GM21360 (cell line): ENCODE data around the gene CCM2L.
"Not testable (repeated sequence)": the region's sequence is repeated elsewhere in the genome, so short reads cannot be mapped to it uniquely, and the experiment has no call there.

Experiments
- ATAC-seq: cut with Tn5 transposase; IDR thresholded peaks from one replicate; pipeline ENCODE4 v1.9.1; 2021; ENCODE audit warnings: mild to moderate bottlenecking, moderate library complexity; ENCODE audit not compliant: unreplicated experiment

Gene CCM2L

DNA sequence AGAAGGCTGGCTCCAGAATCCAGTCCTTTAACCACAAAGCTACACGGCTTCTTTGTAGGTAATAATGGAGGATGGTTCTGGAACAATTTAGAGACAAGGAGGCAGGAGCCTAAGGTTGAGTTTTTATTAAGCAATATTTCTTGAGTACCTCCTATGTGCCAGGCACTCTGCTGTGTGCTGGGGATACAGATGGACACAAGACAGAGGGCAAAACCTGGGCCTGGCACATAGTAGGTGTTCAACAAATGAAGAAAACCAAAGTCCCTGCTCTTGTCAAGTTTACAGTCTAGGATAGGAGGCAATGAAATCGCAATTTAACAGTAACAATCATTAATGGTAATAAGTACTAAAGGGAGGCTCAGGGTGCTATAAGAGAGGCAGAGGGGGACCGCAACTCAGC is 17.4 kb downstream of the CCM2L start:
- no peak for ATAC-seq

DNA sequence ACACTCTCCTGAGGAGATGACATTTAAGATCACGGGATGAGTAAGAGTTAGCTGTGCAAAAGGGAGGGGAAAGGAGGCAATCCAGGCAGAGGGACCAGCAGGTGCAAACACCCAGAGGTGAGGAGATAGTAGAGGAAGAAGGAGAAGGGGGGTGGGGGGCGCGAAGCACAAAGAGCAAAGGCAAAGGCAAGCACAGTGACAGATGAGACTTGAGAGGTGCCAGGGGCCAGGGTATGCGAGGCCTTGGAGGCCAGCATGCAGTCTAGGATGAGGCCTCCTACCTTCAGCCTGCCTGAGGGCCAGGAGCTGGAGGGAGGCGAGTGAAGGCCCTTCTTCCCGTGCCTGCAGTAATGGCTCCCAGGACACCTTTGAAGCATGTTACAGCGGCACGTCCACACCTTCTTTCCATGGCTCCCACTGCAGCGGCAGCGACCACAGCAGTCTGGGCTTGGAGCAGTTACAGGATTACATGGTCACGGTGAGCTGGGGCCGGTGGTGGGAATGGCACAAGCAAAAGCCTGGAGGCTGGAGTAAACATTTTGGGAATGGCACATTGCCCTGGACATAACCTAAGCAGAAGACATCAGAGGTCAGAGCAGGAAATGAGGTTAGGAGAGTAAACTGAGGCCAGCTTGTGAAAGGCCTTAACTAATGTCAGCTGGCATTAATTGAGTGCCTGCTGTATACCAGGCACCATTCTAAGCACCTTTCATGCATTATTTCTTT is 18.6 kb downstream of the CCM2L start:
- ATAC-seq: no peak

DNA sequence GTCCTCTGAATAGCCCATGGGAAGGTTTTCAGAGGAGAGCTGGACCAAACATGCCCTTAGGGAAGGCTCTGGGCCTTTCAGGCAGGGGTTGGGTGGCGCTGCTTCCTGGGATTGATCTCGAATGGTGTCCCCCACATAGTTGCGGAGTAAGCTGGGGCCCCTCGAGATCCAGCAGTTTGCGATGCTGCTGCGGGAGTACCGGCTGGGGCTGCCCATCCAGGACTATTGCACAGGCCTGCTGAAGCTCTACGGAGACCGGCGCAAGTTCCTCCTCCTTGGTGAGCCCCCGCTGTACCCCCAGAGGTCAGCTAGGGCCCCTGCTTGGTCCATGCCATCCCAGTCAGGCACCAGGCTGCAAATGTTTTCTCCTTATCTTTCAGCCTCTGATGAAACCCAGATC is 19.3 kb downstream of the CCM2L start:
- no peak for ATAC-seq

DNA sequence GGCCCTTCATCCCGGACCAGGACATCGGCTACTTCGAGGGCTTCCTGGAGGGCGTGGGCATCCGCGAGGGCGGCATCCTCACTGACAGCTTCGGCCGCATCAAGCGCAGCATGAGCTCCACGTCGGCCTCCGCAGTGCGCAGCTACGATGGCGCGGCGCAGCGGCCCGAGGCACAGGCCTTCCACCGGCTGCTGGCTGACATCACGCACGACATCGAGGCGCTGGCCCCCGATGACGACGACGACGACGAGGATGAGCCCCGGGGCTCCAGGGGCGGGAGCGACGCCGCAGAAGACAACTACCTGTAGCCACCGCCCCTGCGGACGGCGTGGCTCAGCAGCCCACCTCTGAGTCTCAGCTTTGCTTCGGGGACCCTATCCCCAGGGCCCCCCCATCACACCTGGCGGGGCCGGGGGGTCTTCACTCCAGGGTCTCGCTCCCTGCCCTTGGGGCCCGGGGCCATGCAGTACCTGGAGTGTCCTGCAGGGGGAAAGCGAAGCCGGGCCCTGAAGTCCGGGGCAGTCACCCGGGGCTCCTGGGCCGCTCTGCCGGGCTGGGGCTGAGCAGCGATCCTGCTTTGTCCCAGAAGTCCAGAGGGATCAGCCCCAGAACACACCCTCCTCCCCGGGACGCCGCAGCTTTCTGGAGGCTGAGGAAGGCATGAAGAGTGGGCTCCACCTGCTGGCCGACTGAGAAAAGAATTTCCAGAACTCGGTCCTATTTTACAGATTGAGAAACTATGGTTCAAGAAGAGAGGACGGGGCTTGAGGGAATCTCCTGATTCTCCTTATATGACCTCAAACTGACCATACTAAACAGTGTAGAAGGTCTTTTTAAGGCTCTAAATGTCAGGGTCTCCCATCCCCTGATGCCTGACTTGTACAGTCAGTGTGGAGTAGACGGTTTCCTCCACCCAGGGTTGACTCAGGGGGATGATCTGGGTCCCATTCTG is 21.0 kb downstream of the CCM2L start:
- no peak for ATAC-seq

DNA sequence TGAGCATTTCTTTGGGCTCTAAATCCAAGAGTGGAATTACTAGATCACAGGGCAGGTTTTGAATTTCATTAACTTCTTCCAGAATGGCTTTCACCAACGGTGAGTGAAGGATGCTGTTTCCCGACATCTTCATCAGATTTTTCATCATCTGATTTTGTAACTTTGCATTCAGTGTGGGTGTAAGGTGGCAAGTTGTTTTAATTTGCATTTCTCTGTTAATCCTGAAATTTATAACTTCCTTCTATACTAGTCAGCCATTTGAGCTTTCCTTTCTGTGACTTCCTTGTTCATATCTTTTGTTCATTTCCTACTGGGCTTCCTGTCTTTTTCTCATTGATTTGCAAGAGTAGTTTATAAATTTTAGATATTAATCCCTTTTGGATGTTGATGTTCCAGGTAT is 23.1 kb downstream of the CCM2L start:
- ATAC-seq: no peak

DNA sequence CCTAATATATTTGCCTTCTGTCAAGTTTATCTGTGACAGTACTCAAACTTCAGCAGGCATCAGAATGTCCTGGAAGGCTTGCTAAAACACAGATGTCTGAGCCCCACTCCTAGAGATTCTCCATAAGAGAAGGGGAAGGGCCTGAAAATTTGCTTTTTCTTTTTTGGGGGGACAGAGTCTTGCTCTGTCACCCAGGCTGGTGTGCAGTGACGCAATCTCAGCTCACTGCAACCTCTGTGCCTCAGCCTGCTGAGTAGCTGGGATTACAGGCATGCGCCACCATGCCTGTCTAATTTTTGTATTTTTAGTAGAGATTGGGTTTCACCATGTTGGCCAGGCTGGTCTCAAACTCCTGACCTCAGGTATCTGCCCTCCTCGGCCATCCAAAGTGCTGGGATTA is 23.5 kb downstream of the CCM2L start:
- not testable (repeated sequence) for ATAC-seq

DNA sequence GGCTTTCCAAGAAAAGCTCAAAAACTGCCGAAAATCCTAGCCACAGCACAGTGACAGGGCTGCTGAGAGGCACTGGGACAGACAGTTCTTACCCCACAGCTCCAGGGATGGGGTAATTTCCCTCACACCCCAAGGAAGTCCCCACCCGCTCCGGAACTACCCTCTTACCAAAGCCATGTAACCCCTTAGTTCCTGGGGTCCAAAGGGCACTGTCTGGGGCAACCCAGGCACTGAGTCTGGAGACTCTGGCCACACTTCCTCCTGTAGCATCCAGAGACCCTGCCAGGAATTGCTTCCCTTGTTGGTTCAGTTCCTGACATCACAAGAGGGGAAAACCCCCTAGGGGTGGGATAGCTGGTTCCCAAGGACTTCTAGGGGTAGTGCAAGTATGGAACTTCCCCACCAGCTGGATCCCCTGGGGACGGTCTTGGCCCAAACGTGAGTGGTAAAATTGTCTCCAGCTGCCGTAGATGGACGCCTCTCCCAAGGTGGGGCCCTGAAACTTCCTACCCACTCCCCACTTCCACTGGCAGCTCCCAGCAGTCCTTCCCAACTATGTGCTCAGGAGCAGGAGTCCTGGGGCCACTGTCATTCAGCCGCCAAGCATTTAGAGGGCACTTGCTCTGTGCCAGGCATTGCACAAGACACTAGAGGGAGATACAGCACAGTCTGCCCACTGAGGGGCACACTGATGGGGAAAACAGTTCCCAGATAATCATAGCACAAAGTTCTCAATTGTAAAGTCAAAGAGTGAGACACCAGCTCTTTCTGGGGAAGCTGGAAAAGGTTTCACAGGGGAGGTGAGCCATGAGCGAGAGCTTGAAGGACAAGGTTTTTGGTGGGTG is 24.6 kb downstream of the CCM2L start:
- no peak for ATAC-seq

DNA sequence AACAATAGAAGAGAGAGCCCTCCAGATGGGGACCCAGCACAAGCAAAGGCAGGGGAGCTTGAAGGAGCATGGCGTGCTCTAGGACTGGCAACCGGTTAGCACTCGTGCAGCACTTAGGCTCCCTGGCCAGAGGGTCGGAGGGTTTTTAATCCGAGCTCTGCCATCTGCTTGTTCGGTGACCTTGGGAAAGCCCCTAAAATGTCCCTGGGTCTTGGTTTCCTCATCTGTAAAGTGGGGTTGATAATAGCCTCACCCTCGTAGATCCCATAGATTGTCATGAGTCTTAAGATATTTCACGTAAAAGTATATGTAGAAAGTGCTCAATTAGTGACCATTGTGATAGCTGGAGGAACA is 25.2 kb downstream of the CCM2L start:
- no peak for ATAC-seq

DNA sequence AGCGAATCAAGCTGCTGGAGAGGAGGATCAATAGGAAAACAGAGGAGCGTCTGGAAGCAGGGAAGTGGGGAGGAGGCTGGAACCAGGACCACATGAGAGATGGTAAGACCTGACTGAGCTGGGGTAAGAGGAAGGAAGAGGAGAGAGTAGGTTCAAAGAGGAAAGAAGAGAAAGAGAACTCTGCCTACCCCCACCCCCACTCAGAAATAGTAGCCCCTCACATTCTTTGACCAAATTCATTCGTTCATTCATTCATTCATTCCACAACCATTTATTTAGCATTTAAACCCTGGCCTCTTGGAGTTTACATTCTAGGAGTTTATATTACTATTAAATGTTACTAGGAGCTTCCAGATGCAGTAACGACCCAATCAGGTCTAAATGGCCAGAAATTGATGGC is 26.0 kb downstream of the CCM2L start:
- ATAC-seq: no peak

DNA sequence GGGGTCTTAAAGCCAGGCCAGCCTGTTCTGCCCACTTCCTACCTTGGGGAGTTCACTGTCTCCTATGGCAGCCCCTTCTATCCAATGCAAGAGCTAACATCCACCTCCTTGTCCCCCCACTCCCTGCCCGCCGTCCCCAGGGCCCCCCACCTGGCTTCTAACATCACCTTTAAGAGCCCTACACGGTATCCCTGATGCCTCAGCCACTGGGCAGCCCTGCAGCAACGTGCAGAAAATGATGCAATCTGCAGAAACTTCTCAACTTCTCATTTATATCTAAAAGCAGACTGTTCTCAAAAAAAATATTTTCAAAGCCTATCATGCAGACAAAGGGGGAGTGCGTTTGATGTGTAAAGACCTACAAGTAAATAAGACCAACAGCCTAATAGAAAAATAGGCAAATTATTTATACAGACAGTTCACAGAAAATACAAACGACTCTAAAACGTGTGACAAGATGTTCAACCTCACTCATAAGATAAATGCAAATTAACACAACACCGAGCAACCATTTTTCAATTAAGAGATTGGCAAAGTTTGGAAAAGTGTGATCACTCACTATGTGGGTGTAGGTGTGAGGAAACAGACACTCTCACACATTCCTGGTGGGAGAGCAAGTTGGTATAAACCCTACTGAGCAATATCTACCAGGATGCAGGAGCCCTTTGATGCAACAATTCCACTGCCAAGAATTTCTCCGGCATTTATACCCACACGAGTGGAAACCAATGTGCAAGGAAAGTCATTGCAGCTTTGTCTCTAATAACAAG is 26.7 kb downstream of the CCM2L start:
- ATAC-seq: no peak

DNA sequence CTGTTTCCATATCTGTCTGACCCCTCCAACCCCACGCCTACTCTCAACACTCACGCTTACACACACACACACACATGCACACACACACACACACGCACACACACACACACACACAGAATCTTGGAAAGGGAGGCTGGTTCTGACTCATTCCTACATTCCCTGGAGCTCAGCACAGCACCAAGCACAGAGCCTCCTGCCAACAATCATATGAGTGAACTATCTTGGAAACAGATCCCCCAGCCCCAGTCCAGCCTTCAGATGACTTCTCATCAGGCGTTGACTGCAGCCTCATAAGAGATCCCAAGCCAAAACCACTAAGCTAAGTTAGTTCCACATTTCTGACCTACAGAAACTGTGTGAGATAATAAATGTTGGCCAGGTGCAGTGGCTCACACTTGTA is 27.7 kb downstream of the CCM2L start:
- no peak for ATAC-seq

DNA sequence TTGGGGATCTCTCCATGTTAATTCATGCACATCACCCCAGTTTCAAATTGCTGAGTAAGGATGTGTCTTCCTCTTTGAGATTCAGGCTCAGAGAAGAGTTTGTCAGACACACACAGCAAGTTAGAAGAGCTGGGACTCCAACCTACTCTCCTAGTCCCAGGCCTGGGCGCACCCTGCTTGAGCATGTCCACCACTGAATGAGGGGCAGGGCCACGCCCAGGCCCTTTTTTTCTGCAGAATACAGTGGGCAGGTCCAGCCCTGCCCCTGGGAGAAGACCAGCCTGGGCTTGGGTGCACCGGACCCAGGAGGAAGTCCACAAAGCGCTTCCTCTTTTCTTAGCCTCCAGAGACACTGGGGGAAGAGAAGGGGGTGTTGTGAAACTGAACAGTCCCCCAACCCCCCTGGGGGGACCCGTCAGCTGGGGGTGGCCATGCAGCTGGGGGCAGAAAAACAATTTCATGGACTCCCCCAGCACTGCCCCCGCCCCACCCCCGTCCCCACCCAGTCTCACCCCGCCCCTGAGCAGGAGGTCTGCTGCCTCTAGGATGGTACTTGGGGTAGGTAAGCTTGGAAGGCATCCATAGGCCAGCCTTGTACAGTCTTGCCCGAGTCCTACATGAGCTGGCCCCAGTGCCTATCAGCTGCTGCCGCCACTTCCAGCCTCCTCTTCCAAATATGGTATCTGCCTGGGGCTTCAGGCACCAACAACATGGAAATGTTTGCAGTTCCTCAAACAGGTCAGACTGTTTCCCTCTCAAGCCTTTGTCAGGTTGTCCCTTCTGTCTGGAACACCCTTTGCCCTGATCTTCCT is 30.1 kb downstream of the CCM2L start:
- ATAC-seq: peak; percentile 61

DNA sequence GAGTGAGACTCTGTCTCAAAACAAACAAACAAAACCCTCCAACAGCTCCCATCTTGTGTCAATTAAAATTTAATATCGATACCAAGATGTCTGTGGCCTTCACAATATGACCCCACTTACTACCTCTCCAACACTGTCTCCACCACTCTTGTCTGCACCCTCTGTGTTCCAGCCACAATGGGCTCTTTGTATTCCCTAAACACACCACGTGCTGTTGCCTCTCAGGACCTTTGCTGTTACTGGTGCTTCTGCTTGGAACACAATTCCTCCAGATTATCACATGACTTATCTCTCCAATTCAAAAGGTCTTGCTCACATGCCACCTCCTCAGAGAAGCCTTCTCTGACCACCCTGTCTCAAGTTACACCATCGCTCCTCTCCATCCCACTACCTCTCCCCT is 35.8 kb downstream of the CCM2L start:
- no peak for ATAC-seq

DNA sequence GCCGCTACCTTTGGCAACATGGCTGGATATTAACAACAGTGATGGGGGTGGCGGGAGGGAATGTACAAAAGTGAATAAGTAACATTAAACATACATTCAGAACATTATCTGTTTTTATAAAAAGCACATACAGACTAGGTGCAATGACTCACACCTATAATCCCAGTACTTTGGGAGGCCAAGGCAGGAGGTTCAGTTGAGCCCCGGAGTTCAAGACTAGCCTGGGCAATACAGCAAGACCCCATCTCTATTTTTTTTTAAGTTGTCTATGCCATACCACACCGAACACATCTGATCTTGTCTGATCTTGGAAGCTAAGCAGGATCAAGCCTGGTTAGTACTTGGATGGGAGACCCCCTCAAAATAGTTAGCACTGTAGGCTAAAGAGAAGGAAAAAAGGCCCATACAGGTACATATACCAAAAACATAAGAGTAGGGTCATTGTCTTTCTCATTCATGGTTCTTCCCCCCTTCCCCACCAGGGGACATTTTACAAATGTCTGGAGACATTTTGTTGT is 40.1 kb downstream of the CCM2L start:
- ATAC-seq: no peak

DNA sequence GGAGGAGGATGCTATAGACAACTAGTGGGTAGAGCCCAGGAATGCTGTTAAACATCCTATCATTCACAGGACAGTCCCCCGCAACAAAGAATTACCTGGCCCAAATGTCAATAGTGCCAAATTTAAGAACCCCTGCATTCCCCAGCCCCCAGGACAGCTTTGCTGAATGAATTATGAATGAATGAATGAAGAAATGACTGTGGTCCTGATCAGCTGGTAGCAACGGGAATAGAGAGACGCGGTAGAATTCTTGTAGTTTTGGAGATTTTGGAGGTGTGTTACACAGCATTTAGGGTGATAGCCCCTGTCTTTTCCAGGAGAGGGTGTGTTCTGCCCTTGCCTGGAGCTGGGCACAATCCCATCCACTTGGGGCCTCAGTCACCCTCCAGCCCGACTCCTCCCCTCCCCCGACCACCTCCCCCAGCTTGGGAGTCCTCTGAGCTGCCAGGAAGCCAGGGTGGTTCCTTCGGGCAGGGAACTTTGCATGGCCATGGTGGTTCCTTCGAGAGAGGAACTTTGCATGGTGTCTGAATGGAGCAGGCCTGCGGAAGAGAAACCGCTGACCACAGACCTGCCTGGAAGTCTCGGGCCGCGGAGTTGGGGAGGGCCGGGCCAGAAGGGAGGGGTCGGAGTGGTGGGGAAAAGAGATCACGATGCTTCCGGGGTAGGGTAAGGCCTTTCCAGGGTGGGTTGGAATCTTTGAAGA is 40.8 kb downstream of the CCM2L start:
- ATAC-seq: no peak

DNA sequence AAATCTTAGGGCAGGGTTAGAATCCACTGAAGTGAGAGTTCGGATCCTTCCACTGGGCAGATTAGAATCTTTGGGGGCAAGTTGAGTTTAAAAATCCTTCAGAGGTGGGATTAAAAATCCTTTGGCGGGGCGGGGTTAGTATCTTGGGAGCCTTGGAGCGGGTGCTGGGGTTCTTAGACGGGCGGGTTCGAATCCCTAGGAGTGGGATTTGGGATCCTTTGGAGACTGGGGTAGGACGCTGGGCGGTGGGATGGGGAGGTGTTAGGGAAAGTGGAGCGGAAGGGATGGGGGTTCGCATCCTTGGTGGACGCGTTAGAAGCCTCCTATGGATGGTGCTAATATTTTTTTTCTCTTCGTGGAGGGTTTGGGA is 41.5 kb downstream of the CCM2L start:
- ATAC-seq: no peak

DNA sequence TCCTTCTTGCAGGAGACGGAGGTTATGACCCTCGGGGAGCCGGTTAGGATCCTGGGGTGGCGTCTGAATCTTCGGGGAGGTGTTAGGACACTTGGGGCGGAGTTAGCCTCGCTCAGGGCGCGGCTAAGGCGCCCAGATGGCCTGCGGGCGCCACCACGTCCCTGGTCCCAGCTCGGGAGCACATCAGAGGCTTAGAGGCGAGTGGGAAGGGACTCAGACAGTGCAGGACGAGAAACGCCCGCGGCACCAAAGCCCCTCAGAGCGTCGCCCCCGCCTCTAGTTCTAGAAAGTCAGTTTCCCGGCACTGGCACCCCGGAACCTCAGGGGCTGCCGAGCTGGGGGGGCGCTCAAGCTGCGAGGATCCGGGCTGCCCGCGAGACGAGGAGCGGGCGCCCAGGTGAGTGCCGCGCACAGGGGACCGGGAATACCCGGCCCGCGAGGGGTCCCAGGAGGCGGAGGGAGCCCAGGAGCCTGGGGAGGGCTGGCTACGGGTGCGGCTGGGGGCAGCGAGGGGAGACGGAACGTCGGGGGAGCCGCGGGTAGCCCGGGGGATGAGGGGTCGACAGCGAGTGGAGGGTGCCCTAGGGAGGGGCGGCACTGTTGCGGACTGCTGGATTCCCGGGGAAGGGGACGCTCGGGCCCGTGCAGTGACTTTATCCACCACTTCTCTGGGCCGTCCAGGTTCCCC is 42.0 kb downstream of the CCM2L start, which contains the start of gene HCK:
Gene HCK, plus strand, starts transcription at position 153 of the 688 bp plus-strand sequence.
- ATAC-seq: peak; percentile 44

DNA sequence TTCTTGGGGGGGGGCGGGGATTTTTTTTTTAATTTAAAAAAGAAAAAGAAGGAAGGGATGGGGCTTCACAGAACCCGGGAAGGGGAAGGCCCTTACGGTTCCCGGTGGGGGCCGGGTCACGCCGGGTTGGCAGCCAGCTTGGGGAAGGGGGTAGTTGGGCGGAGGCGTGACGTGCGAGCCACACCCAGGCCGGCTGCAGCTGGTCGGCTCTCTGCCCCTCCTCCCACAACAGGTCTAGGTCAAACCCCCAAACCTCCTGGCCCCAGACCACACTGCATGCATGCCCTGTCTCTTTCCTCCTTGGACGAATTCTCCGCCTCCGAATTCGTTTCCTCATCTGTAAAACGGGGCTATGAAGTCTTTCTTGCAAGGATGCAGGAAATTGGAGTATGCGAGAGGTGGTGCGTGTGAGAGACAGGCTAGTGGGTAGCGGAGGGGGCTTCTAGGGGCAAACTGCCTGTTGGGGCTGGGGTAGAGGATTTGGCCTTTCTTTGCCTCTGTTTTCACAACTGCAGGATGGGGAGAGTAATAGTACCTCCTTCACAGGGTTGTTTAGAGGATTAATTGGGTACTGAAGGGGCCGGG is 42.6 kb downstream of the CCM2L start:
- ATAC-seq: peak; percentile 47
